GM12878 (cell line): ENCODE measurements around the gene POLR2L.

Source experiments
- NFYB ChIP-seq: IDR thresholded peaks from 2 replicates; pipeline ENCODE4 v1.6.1; 2011; ENCODE audit warnings: low read depth, mild to moderate bottlenecking, low read length, improper control_type of control experiment, moderate library complexity; ENCODE audit not compliant: insufficient read depth
- POLR2A ChIP-seq: IDR thresholded peaks from 2 replicates; pipeline ENCODE4 v1.6.1; 2011; ENCODE audit warnings: low read depth, mild to moderate bottlenecking, low read length

- TF ChIP-seq POLR2A (no peak), NFYB (no peak)
These were observed 7.7 kb downstream of the POLR2L start for GRCh38 chr11:834371-835316.
